GM10266 (cell line): ENCODE measurements around the gene JPH4.
"Not testable (repeated sequence)": the region's sequence is repeated elsewhere in the genome, so short reads cannot be mapped to it uniquely, and the experiment has no call there.

Experiments
- DNase-seq: peaks from one replicate; pipeline ENCODE4 v3.0.0; 2012; ENCODE audit errors: extremely low spot score
- TF ChIP-seq, protein P1 (sequence below): IDR thresholded peaks from 2 replicates; pipeline ENCODE4 v1.5.1; 2012; ENCODE audit warnings: mild to moderate bottlenecking, low read depth; ENCODE audit not compliant: control insufficient read depth, insufficient read depth; ENCODE audit errors: missing control alignments

JPH4 gene

GRCh38 chr14:23539248-23540140 is 39.1 kb downstream of the JPH4 start:
- peak; percentile 79 for DNase-seq
- TF ChIP-seq, protein P1, sequence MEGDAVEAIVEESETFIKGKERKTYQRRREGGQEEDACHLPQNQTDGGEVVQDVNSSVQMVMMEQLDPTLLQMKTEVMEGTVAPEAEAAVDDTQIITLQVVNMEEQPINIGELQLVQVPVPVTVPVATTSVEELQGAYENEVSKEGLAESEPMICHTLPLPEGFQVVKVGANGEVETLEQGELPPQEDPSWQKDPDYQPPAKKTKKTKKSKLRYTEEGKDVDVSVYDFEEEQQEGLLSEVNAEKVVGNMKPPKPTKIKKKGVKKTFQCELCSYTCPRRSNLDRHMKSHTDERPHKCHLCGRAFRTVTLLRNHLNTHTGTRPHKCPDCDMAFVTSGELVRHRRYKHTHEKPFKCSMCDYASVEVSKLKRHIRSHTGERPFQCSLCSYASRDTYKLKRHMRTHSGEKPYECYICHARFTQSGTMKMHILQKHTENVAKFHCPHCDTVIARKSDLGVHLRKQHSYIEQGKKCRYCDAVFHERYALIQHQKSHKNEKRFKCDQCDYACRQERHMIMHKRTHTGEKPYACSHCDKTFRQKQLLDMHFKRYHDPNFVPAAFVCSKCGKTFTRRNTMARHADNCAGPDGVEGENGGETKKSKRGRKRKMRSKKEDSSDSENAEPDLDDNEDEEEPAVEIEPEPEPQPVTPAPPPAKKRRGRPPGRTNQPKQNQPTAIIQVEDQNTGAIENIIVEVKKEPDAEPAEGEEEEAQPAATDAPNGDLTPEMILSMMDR: peak; percentile 81

GRCh38 chr14:23538785-23539184 is 39.8 kb downstream of the JPH4 start:
- TF ChIP-seq, protein P1: no peak
- no peak for DNase-seq

GRCh38 chr14:23538050-23538718 is 40.4 kb downstream of the JPH4 start:
- TF ChIP-seq, protein P1: no peak

GRCh38 chr14:23537351-23538049 is 41.1 kb downstream of the JPH4 start:
- no peak for DNase-seq
- TF ChIP-seq, protein P1: no peak

More at GRCh38 chr14:23538050-23538718, 40.4 kb downstream of the JPH4 start:
- DNase-seq: no peak

GRCh38 chr14:23536906-23537305 is 41.7 kb downstream of the JPH4 start:
- DNase-seq: not testable (repeated sequence)

DNA sequence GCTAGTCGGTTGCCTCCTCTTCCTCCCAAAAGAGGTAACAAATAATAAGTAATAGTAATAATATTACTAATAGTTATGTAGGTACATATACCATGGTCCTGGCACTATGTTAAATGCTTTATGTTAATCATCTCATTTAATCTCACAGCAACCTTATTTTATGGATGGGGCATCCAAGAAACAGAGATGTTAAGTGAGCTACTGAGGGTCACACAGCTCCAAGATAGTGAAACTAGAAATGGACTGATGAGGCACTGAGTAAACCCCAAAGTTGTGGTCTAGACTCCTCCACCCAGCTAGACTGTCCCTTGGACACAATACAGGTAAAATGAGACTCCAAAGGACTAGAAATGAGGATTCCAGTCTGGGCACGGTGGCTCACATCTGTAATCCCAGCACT is 42.1 kb downstream of the JPH4 start:
- DNase-seq: no peak
- TF ChIP-seq, protein P1: no peak

- TF ChIP-seq, protein P1: no peak
- no peak for DNase-seq
These were observed 42.6 kb downstream of the JPH4 start for GRCh38 chr14:23535943-23536342.
